HG02642 (cell line): ENCODE results near the gene NR4A1.
"Not testable (repeated sequence)": the region's sequence is repeated elsewhere in the genome, so short reads cannot be mapped to it uniquely, and the experiment has no call there.

ENCODE experiments used
- ATAC-seq: cut with Tn5 transposase; IDR thresholded peaks from one replicate; pipeline ENCODE4 v1.9.1; 2021; ENCODE audit warnings: mild to moderate bottlenecking; ENCODE audit not compliant: unreplicated experiment, poor library complexity

NR4A1 gene

GRCh38 chr12:52087961-52088820, 36.9 kb downstream of the NR4A1 start:
- peak; percentile 74 for ATAC-seq

DNA sequence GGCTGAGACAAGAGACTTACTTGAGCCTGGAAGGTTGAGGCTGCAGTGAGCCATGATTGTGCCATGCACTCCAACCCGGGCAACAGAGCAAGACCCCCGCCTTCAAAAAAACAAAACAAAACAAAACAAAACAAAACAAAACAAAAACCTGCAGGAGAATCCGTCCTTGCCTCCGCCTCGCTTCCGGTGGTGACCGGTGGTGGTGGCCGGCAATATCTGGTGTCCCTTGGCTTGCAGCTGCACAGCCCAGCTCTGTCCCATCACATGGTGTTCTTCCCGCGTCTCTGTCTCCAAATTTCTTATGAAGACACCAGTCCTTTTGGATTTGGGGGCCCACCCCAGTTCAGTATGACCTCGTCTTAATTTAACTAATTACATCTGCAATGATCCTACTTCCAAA, 38.2 kb downstream of the NR4A1 start:
- no peak for ATAC-seq

DNA sequence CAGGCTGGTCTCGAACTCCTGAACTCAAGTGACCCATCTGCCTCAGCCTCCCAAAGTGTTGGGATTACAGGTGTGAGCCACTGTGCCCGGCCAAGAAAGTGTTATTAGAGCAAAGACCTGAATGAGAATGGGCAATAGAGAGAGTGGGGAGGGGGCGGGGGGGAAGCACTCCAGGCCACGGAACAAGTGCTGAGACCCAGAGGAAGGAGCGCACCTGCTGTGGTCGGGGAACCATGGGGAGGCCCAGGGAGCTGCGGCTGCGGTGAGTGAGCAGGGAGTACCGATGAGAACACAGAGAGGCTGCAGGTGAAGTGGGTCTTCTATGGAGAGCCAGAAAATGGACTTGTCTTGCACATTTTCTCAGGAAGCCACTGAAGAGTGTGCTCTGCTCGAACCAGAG, 39.0 kb downstream of the NR4A1 start:
- no peak for ATAC-seq

DNA sequence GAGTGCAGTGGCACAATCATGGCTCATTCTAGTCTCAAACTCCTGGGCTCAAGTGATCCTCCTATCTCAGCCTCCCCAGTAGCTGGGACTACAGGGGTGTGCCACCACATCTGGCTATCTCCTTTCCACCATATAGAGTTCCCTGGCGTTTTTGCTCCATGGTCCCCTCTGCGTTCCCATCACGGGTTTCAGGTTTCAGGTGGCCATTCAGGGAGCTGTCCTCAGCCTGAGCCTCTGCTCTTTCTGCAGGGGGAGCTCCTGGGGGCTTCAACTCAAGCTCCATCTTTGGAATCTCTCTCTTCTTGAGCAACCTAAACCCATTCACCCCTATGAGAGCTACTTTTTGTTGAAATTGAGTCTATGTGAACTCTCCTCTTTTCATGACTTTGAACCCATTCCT, 39.8 kb downstream of the NR4A1 start:
- no peak for ATAC-seq

GRCh38 chr12:52091869-52092268, 40.6 kb downstream of the NR4A1 start:
- no peak for ATAC-seq

GRCh38 chr12:52093346-52093745, 42.1 kb downstream of the NR4A1 start:
- ATAC-seq: no peak

GRCh38 chr12:52096332-52097044, 45.2 kb downstream of the NR4A1 start:
- no peak for ATAC-seq

DNA sequence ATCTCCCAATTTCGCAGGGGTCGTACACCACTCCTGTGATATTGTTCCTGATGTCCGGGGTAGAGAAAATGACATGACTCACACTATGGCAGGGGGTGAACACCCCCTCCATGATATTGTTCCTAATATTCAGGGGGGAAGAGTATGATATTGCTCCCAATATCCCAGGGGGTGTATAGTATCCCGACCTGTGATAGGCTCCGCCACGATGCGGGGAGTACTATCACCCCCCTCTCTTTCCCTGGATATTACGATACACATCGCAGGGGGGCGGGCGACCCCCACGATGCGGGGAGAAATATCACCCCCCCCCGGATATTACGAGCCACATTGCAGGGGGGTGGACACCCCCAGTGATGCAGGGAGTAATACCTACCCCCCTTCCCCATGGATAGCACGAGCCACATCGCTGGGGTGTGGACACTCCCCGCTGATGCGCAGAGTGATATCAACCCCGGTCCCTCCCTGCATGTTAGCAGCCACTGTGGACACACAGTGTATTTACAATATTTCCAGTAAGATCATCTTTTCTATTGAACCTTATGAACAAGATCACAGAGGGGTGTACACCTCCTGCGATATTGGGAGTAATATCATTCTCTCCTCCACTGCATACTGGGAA, 45.9 kb downstream of the NR4A1 start:
- ATAC-seq: no peak

- ATAC-seq: not testable (repeated sequence)
Observed at GRCh38 chr12:52104431-52105089, 53.3 kb downstream of the NR4A1 start.
